DMS 273 (cell line): ENCODE results near the gene DGKD.

ENCODE experiments used
- DNase-seq: peaks from one replicate; lab custom pipeline; 2025; ENCODE audit not compliant: unreplicated experiment; lab: John Stamatoyannopoulos, UW

DGKD gene

GRCh38 chr2:233456111-233456510 is 101.8 kb downstream of the DGKD start:
- no peak for DNase-seq

DNA sequence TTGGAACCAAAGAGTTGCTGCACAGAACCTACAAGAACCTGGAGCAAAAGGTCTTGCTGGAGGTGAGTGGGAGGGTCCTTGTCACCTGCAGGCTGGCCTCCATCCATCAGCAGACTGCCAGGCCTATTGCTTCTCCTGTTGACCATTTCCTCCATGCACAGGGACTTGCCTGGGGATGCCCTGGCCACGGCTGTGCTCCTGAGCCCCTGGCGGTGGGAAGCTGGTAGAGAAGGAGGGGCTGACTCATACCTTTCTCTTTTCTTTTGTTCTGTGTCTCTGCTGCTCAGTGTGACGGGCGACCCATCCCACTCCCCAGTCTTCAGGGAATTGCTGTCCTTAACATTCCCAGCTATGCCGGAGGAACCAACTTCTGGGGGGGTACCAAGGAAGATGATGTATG is 102.6 kb downstream of the DGKD start:
- DNase-seq = no peak

GRCh38 chr2:233457356-233457755 is 103.1 kb downstream of the DGKD start:
- no peak for DNase-seq

GRCh38 chr2:233458031-233458610 is 103.8 kb downstream of the DGKD start:
- no peak for DNase-seq

DNA sequence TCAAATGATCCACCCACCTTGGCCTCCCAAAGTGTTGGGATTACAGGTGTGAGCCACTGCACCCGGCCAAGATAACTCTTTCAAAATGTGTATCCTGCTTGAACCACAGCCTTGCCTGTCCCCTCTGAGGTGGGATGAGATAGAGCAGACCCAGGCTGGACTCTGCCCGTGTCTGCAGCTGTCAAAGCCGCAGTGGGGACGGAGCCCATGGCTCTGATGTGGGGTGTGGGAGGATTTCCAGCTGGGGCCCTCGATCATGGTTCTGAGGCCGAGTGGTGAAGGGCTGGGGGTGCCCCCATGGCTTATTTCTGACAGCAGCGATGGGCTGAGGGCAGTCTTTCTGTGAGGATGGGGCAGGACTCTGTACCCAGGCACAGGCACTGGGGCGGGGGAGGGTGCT is 104.5 kb downstream of the DGKD start:
- DNase-seq = no peak

DNA sequence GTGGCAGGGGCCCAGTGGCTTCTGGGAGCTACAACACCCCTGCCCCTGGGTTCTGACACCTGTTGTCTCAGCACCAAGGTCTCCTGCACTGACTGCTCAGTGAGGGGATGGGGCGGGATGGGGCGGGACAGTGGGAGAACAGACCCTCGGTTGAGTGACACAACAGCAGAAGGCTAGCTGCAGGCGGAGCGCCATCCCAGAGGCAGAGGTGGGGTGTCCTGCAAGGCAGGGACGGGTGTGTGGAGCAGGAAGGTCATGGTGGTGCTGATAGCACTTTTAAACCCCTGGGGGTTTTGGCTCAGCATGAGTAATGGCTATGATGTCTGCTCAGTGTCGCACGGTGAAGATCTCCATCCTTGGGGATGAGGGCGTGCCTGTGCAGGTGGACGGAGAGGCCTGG is 105.1 kb downstream of the DGKD start:
- DNase-seq = no peak

- DNase-seq = no peak
Measured at GRCh38 chr2:233460726-233461441, 106.6 kb downstream of the DGKD start.

- no peak for DNase-seq
Measured at GRCh38 chr2:233461481-233461891, 107.2 kb downstream of the DGKD start.

GRCh38 chr2:233462202-233462785 is 108.0 kb downstream of the DGKD start:
- no peak for DNase-seq

- DNase-seq = no peak
Measured at GRCh38 chr2:233462826-233463470, 108.7 kb downstream of the DGKD start.

DNA sequence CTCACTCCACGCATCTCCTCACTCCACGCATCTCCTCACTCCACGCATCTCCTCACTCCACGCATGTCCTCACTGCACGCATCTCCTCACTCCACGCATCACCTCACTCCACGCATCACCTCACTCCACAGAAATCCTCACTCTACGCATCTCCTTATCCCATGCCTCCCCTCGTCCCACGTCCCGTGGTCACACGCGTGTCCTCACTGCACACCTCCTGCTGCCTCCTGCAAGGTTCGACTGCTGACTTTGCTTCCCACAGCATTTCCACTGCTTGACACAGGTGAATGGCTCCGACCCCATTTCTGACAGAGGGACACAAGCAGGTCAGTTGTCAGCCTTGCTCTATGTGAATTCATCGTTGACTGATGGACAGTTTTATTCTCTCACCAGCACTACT is 109.3 kb downstream of the DGKD start:
- DNase-seq = no peak

DNA sequence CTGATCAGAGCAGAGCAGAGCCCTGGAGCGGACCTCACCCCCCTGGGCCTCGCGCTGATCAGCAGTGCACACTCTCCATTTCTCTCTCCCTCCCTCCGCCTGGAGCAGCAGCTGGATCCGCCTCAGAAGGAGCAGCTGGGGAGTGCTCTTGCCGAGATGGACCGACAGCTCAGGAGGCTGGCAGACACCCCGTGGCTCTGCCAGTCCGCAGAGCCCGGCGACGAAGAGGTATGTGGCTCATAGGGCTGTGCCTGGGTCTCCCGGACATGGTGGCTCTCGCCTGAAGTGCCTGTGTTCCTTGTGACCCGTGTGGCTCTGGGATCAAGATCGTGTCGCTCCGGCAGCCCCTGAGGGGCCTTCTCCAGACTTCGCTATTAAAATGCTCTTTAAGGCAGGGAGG is 109.8 kb downstream of the DGKD start:
- no peak for DNase-seq

- DNase-seq = no peak
Measured at GRCh38 chr2:233464531-233465240, 110.4 kb downstream of the DGKD start.

DNA sequence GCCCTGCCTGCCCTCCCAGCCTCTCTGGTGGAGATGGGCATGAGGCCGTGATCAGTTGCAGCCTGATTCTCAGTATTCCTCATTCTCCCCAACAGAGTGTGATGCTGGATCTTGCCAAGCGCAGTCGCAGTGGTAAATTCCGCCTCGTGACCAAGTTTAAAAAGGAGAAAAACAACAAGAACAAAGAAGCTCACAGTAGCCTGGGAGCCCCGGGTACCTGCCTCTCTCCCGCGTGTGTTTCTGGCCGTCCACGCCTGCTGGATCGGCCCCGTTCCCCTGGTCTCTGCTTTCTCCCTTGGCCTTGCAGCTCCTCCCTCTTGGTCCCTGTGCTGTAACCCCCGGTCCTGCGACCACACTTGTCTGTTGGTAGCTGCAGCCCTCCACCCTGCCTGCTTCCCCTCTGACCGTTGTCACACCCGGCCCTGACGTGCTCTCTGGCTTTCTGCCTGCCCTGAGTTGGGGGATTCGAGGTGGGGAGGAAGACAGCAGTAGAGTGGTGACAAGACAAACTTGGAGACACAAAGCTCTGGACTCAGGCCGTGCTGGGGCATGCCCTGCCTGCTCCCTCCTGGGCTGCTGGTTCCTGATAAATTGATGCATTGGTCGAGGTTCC is 112.8 kb downstream of the DGKD start:
- no peak for DNase-seq

DNA sequence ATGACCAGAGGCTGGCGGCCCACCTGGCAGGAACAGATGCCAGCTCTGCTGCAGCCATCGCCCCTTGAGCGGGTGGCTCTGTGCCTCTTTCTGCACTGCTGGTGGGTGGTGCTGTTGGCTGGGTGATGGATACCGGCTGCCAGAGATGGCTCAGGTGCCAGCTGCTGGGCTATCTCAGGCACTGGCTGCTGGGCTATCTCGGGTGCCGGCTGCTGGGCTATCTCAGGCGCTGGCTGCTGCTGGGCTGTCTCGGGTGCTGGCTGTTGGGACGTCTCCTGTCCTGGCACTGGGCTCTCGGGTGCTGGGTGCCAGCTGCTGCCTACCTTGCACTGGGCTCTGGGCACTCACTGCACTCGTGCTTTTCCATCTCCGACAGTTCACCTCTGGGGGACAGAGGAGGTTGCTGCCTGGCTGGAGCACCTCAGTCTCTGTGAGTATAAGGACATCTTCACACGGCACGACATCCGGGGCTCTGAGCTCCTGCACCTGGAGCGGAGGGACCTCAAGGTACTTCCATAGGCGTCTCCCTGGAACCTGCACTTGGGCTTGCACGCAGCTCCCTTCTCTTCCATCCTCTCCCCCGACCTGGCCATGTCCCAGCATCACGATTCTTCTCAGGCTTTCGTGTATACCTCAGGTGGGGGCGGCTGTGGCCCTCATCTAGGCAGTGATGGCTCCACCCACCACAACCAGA is 113.9 kb downstream of the DGKD start:
- no peak for DNase-seq

DNA sequence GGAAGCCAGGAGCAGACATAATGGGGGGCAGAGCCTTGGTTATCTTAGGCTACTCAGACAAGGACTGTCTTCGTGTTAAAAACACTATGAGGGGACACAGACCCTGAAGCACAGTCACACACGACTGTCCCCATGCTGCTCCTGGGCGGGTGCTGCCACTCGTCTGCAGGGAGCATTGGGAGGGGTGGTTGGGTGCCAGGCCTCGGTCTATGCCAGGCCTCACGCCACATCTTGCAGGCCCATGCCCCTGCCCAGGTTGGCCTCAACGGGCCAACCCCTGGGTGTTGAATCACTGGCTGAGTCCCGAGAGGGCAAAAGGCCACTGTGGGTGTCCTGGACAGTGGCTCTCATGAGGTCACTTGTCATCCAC is 114.4 kb downstream of the DGKD start:
- DNase-seq = no peak

- no peak for DNase-seq
Measured at GRCh38 chr2:233469261-233470010, 115.1 kb downstream of the DGKD start.

GRCh38 chr2:233470011-233470687 is 115.9 kb downstream of the DGKD start:
- DNase-seq = no peak

- no peak for DNase-seq
Measured at GRCh38 chr2:233470839-233471238, 116.5 kb downstream of the DGKD start.
